SU-DHL-6 (cell line): ENCODE measurements around the gene SMIM5.

Experiments
- H2AFZ ChIP-seq: fragments of 200-600 bp; sonication (generic); 2 replicates; pipeline ENCODE4 v1.6.1; 2014; ENCODE audit warnings: low read depth, mild to moderate bottlenecking, moderate library complexity, mixed read lengths, antibody characterized with exemption, low read length; ENCODE audit not compliant: severe bottlenecking
- H3F3A ChIP-seq: fragments of 200-600 bp; shearing (Covaris generic); 2 replicates; pipeline ENCODE4 v1.6.0; 2016; ENCODE audit warnings: antibody characterized with exemption, mild to moderate bottlenecking; ENCODE audit not compliant: insufficient read depth
- H3K27ac ChIP-seq: fragments of 200-600 bp; sonication (generic); 2 replicates; pipeline ENCODE4 v1.5.1; 2016; ENCODE audit warnings: low read depth, mild to moderate bottlenecking, low read length, moderate library complexity, mixed read lengths
- H3K27me3 ChIP-seq: fragments of 200-600 bp; sonication (generic), shearing (Covaris generic); 2 replicates; pipeline ENCODE4 v1.6.0; 2014; ENCODE audit warnings: mild to moderate bottlenecking, low read length
- H3K36me3 ChIP-seq: fragments of 200-600 bp; sonication (generic); 2 replicates; pipeline ENCODE4 v1.6.1; 2014; ENCODE audit warnings: mild to moderate bottlenecking, low read length, mixed read lengths
- H3K4me2 ChIP-seq: fragments of 300-600, 200-600 bp; shearing (Covaris generic), sonication (generic); 2 replicates; pipeline ENCODE4 v1.6.0; 2014; ENCODE audit warnings: low read length, low read depth, mild to moderate bottlenecking; ENCODE audit not compliant: poor library complexity, severe bottlenecking
- H3K4me3 ChIP-seq: fragments of 200-600 bp; sonication (generic); 2 replicates; pipeline ENCODE4 v1.5.1; 2014; ENCODE audit warnings: antibody characterized with exemption, low read length, mild to moderate bottlenecking, mixed read lengths; ENCODE audit not compliant: insufficient read depth, poor library complexity, severe bottlenecking
- H3K79me2 ChIP-seq: fragments of 200-600 bp; sonication (generic); 2 replicates; pipeline ENCODE4 v1.6.1; 2014; ENCODE audit warnings: mild to moderate bottlenecking, low read length, moderate library complexity; ENCODE audit not compliant: insufficient read depth
- H3K9ac ChIP-seq: fragments of 200-600 bp; sonication (generic); 2 replicates; pipeline ENCODE4 v1.7.0; 2014; ENCODE audit warnings: mild to moderate bottlenecking, low read length
- H3K9me2 ChIP-seq: fragments of 200-600 bp; sonication (generic); replicated peaks from 2 replicates; pipeline ENCODE4 v1.6.1; 2014; ENCODE audit warnings: low read length; ENCODE audit not compliant: insufficient read depth
- H3K9me3 ChIP-seq: fragments of 200-600 bp; sonication (generic); 2 replicates; pipeline ENCODE4 v1.6.1; 2014; ENCODE audit warnings: low read length, mixed read lengths; ENCODE audit not compliant: insufficient read depth
- H4K20me1 ChIP-seq: fragments of 200-600 bp; sonication (generic); 2 replicates; pipeline ENCODE4 v1.6.1; 2014; ENCODE audit warnings: low read depth, mild to moderate bottlenecking, antibody characterized with exemption, low read length, moderate library complexity, mixed read lengths
- CTCF ChIP-seq: fragments of 200-600 bp; sonication (generic); IDR thresholded peaks from one replicate; pipeline ENCODE4 v1.5.1; 2017; ENCODE audit warnings: antibody characterized with exemption, mild to moderate bottlenecking, low read length, moderate library complexity; ENCODE audit not compliant: insufficient read depth, poor library complexity, severe bottlenecking
- EZH2phosphoT487 ChIP-seq: fragments of 200-600 bp; sonication (generic), shearing (Covaris generic); conservative IDR thresholded peaks from 2 replicates; pipeline ENCODE4 v1.6.1; 2018; ENCODE audit warnings: mild to moderate bottlenecking, antibody characterized with exemption, low read length, moderate library complexity, mixed read lengths

The SMIM5 gene

GRCh38 chr17:75688209-75688825 is 55.1 kb downstream of the SMIM5 start:
- Histone ChIP-seq H3K79me2 (peaks cover 42% of the 10 kb centered on the region), H4K20me1 (no peaks in the 10 kb centered on the region), H2AFZ (no peak overlapping the region), H3F3A (peaks cover 36% of the 10 kb centered on the region), H3K9me3 (no peaks in the 10 kb centered on the region), H3K27me3 (no peaks in the 10 kb centered on the region), H3K36me3 (no peaks in the 10 kb centered on the region), H3K4me2 (peak overlapping the region; percentile 68), H3K4me3 (no peak overlapping the region), H3K9me2 (no peaks in the 10 kb centered on the region), H3K27ac (peak overlapping the region; percentile 87), H3K9ac (peak overlapping the region; percentile 47)
- TF ChIP-seq EZH2phosphoT487, result no peak
- no peak for TF ChIP-seq CTCF

DNA sequence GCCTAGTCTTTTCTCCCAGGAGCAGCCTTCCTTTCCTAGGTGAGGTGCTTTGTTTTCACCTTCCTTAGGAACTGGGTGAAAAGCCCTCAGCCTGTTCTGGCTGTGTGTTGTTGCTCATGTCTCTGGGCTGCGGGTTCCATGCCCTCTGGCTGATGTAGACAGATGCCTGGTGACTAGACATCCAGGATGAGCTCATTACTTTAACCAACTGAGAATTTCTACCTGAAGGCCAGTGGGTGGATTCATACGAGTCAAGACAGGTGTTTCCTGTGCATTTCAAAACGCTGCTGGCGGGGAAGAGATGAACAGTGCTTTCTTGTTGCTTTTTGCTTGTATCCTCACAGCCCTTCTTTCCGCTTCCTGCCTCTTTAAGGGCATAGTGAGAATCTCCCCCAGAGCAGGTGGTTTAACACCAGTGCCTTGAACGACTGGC is 56.2 kb downstream of the SMIM5 start:
- Histone ChIP-seq H3F3A (peaks cover 36% of the 10 kb centered on the region), H3K36me3 (no peaks in the 10 kb centered on the region), H3K27me3 (no peaks in the 10 kb centered on the region), H3K9ac (peak overlapping the region; percentile 47), H3K4me3 (peak overlapping the region; percentile 2), H3K9me3 (no peaks in the 10 kb centered on the region), H3K27ac (peak overlapping the region; percentile 87), H3K9me2 (no peaks in the 10 kb centered on the region), H3K4me2 (peak overlapping the region; percentile 68), H3K79me2 (peaks cover 31% of the 10 kb centered on the region), H2AFZ (no peak overlapping the region), H4K20me1 (no peaks in the 10 kb centered on the region)
- TF ChIP-seq EZH2phosphoT487, result no peak
- TF ChIP-seq CTCF, result no peak
